OCI-LY1 (cell line): ENCODE measurements around the gene MED13L.

Source experiments
- H2AFZ ChIP-seq: fragments of 200-600 bp; sonication (generic), shearing (Covaris generic); 2 replicates; pipeline ENCODE4 v1.6.0; 2014; ENCODE audit warnings: antibody characterized with exemption, mild to moderate bottlenecking, low read length
- H3F3A ChIP-seq: fragments of 200-600 bp; sonication (generic), shearing (Covaris generic); 2 replicates; pipeline ENCODE4 v1.6.0; 2014; ENCODE audit warnings: mild to moderate bottlenecking, antibody characterized with exemption, low read length, moderate library complexity; ENCODE audit not compliant: insufficient read depth
- H3K27ac ChIP-seq: fragments of 200-600 bp; sonication (generic); 2 replicates; pipeline ENCODE4 v1.5.1; 2014; ENCODE audit warnings: low read length, mixed run types, mild to moderate bottlenecking, low read depth; ENCODE audit not compliant: poor library complexity, severe bottlenecking
- H3K27me3 ChIP-seq: fragments of 200-600 bp; sonication (generic); 2 replicates; pipeline ENCODE4 v1.6.0; 2014; ENCODE audit warnings: antibody characterized with exemption, mild to moderate bottlenecking, low read length, moderate library complexity; ENCODE audit not compliant: insufficient read depth
- H3K36me3 ChIP-seq: fragments of 200-600 bp; sonication (generic); 2 replicates; pipeline ENCODE4 v1.6.1; 2014; ENCODE audit warnings: mild to moderate bottlenecking, antibody characterized with exemption, low read length, moderate library complexity, mixed read lengths; ENCODE audit not compliant: insufficient read depth
- H3K4me1 ChIP-seq: fragments of 200-600 bp; sonication (generic); 2 replicates; pipeline ENCODE4 v1.5.1; 2014; ENCODE audit warnings: mild to moderate bottlenecking, low read length, moderate library complexity; ENCODE audit not compliant: insufficient read depth, severe bottlenecking
- H3K4me2 ChIP-seq: fragments of 200-600 bp; sonication (generic), shearing (Covaris generic); 2 replicates; pipeline ENCODE4 v1.6.1; 2014; ENCODE audit warnings: low read length
- H3K4me3 ChIP-seq: fragments of 200-600 bp; sonication (generic); 2 replicates; pipeline ENCODE4 v1.5.1; 2014; ENCODE audit warnings: low read length, low read depth, mild to moderate bottlenecking, mixed read lengths; ENCODE audit not compliant: poor library complexity, severe bottlenecking
- H3K79me2 ChIP-seq: fragments of 200-600 bp; shearing (Covaris generic); 2 replicates; pipeline ENCODE4 v1.6.1; 2016; ENCODE audit warnings: mixed run types, low read length, mixed read lengths; ENCODE audit not compliant: insufficient read depth
- H3K9ac ChIP-seq: fragments of 200-600 bp; sonication (generic), shearing (Covaris generic); 2 replicates; pipeline ENCODE4 v1.6.1; 2014; ENCODE audit warnings: mild to moderate bottlenecking, low read length, mixed read lengths
- H3K9me2 ChIP-seq: fragments of 200-600 bp; sonication (generic), shearing (Covaris generic); 2 replicates; pipeline ENCODE4 v1.6.1; 2014; ENCODE audit warnings: low read depth, mild to moderate bottlenecking, low read length, mixed read lengths
- H3K9me3 ChIP-seq: fragments of 200-600 bp; shearing (Covaris generic); 2 replicates; pipeline ENCODE4 v1.6.1; 2014; ENCODE audit warnings: low read length, mixed read lengths
- H4K20me1 ChIP-seq: fragments of 200-600 bp; sonication (generic), shearing (Covaris generic); 2 replicates; pipeline ENCODE4 v1.6.0; 2016; ENCODE audit warnings: mild to moderate bottlenecking, low read length; ENCODE audit not compliant: insufficient read depth
- CTCF ChIP-seq: fragments of 200-600 bp; sonication (generic), shearing (Covaris generic); IDR thresholded peaks from 2 replicates; pipeline ENCODE4 v1.5.1; 2017; ENCODE audit warnings: mild to moderate bottlenecking, antibody characterized with exemption, low read length, moderate library complexity, mixed read lengths
- EZH2 ChIP-seq: fragments of 200-600 bp; sonication (generic), shearing (Covaris generic); IDR thresholded peaks from 2 replicates; pipeline ENCODE4 v1.8.0; 2017; ENCODE audit warnings: borderline replicate concordance, mixed run types, mild to moderate bottlenecking, antibody characterized with exemption, low read length, moderate library complexity, mixed read lengths

The MED13L gene

GRCh38 chr12:116215023-116215422, 62.5 kb downstream of the MED13L start:
- H3K4me2 ChIP-seq = no peak overlapping the region
- TF ChIP-seq CTCF (no peak), EZH2 (no peak)
- H3K36me3 ChIP-seq = no peaks in the 10 kb centered on the region
- H2AFZ ChIP-seq = no peak overlapping the region
- H3K4me1 ChIP-seq = no peaks in the 10 kb centered on the region
- H3K4me3 ChIP-seq = no peak overlapping the region
- H3F3A ChIP-seq = no peaks in the 10 kb centered on the region
- H3K9ac ChIP-seq = no peak overlapping the region
- H3K27me3 ChIP-seq = no peaks in the 10 kb centered on the region
- no peaks in the 10 kb centered on the region for H3K79me2 ChIP-seq
- H4K20me1 ChIP-seq = peaks cover 4% of the 10 kb centered on the region; the same call in 1 of the 2 replicates
- no peak overlapping the region for H3K27ac ChIP-seq
- no peaks in the 10 kb centered on the region for H3K9me3 ChIP-seq
- H3K9me2 ChIP-seq = no peaks in the 10 kb centered on the region

- Histone ChIP-seq H3K79me2 (no peaks in the 10 kb centered on the region), H3K4me3 (no peak overlapping the region), H2AFZ (no peak overlapping the region), H3F3A (no peaks in the 10 kb centered on the region), H3K4me2 (no peak overlapping the region), H3K27me3 (no peaks in the 10 kb centered on the region), H3K27ac (no peak overlapping the region), H4K20me1 (peaks cover 4% of the 10 kb centered on the region; the same call in 1 of the 2 replicates), H3K9ac (no peak overlapping the region), H3K9me2 (no peaks in the 10 kb centered on the region), H3K9me3 (no peaks in the 10 kb centered on the region), H3K36me3 (no peaks in the 10 kb centered on the region), H3K4me1 (no peaks in the 10 kb centered on the region)
- no peak for TF ChIP-seq EZH2
- TF ChIP-seq CTCF = no peak
Measured at GRCh38 chr12:116213885-116214527, 63.5 kb downstream of the MED13L start.

GRCh38 chr12:116213014-116213413, 64.5 kb downstream of the MED13L start:
- H3K9ac ChIP-seq = no peak overlapping the region
- no peaks in the 10 kb centered on the region for H3K27me3 ChIP-seq

More at GRCh38 chr12:116213014-116213413, 64.5 kb downstream of the MED13L start:
- no peaks in the 10 kb centered on the region for H3K79me2 ChIP-seq
- H3K27ac ChIP-seq = no peak overlapping the region
- no peaks in the 10 kb centered on the region for H3K36me3 ChIP-seq
- no peaks in the 10 kb centered on the region for H3K4me1 ChIP-seq
- H3K4me2 ChIP-seq = no peak overlapping the region
- H3F3A ChIP-seq = no peaks in the 10 kb centered on the region
- H3K4me3 ChIP-seq = no peak overlapping the region
- H3K9me2 ChIP-seq = no peaks in the 10 kb centered on the region
- no peak overlapping the region for H2AFZ ChIP-seq
- TF ChIP-seq CTCF (no peak), EZH2 (no peak)
- H4K20me1 ChIP-seq = peaks cover 4% of the 10 kb centered on the region; the same call in 1 of the 2 replicates
- no peaks in the 10 kb centered on the region for H3K9me3 ChIP-seq
